Epithelial cell of proximal tubule (primary cell): ENCODE measurements around the gene KCP. TPM values are rescaled to one million over a fixed set of nuclear protein-coding genes. Genes with fewer than 3 reads are reported as not detected.

Experiments
- DNase-seq: peaks from one replicate; pipeline ENCODE4 v3.0.0-alpha.2; 2011; ENCODE audit warnings: low read depth
- H3K4me3 ChIP-seq: 2 replicates; pipeline ENCODE4 v1.5.1; 2011; ENCODE audit warnings: low read depth, mild to moderate bottlenecking, low read length
- total RNA-seq: library from RNA; depleted of rRNA; stranded (reverse); fragments of >200 nt; gene quantifications from 2 replicates; pipeline ENCODE4 v1.2.3, GENCODE V29; 2015
- TF ChIP-seq, protein P1 (sequence below): conservative IDR thresholded peaks from 2 replicates; pipeline ENCODE4 v1.5.1; 2012; ENCODE audit warnings: low read depth, mild to moderate bottlenecking, low read length

The KCP gene
- total RNA-seq, 1 donor from 2014 or later = 5.2 TPM

- TF ChIP-seq, protein P1, sequence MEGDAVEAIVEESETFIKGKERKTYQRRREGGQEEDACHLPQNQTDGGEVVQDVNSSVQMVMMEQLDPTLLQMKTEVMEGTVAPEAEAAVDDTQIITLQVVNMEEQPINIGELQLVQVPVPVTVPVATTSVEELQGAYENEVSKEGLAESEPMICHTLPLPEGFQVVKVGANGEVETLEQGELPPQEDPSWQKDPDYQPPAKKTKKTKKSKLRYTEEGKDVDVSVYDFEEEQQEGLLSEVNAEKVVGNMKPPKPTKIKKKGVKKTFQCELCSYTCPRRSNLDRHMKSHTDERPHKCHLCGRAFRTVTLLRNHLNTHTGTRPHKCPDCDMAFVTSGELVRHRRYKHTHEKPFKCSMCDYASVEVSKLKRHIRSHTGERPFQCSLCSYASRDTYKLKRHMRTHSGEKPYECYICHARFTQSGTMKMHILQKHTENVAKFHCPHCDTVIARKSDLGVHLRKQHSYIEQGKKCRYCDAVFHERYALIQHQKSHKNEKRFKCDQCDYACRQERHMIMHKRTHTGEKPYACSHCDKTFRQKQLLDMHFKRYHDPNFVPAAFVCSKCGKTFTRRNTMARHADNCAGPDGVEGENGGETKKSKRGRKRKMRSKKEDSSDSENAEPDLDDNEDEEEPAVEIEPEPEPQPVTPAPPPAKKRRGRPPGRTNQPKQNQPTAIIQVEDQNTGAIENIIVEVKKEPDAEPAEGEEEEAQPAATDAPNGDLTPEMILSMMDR = no peak
- no peak for DNase-seq
- H3K4me3 ChIP-seq = peak within 1 kb of the TSS; percentile 81
These were observed 27.4 kb upstream of the KCP start, which contains the start of gene IRF5 for GRCh38 chr7:128937647-128938543. TSS of gene IRF5 (plus strand) at chr7:128937927. CDS start at chr7:128942082, 4,155 bp downstream.

DNA sequence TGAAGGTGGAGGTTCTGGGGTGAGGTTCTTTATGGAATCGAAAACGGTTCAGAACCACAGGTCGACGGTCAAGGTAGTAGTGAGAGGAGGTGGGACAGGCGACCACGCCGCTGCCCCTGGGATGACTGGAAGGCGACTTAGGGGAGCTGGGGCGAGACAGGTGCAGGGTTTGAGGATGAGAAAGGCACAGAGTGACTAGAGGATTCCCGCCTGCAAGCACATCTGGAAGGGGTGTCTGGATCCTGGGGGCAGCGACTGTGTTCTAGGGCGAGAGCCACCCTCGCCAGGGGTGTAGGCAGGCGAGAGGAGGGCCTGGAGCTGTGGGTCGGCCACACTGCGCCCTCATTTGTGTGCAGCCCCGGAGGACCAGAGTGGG lies 26.8 kb upstream of the KCP start:
- peak overlapping the region; percentile 81 for H3K4me3 ChIP-seq
- TF ChIP-seq, protein P1 = no peak
- no peak for DNase-seq

GRCh38 chr7:128936798-128937197 lies 26.3 kb upstream of the KCP start:
- no peak overlapping the region for H3K4me3 ChIP-seq
- TF ChIP-seq, protein P1 = no peak
- no peak for DNase-seq

DNA sequence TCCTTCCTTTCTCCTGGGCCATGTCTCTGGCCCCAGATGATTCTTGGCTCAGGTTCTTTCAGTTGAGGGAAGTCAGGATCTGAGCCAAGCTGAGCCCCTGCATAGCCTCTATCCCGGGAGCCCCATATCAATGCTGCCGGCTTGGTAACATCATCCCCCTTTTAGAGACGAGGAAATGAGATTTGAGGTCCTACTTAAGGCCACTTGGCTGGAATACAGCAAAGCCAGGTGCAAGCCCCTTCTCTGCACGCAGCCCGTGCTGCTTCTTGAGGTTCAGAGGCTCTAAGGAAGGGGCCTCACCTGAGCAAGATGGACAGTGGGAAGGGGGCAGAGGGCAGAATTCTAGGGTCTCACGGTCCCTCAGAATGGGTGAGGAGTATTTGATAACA lies 24.8 kb upstream of the KCP start:
- no peak overlapping the region for H3K4me3 ChIP-seq
- DNase-seq = no peak
- TF ChIP-seq, protein P1 = no peak

- no peak overlapping the region for H3K4me3 ChIP-seq
- TF ChIP-seq, protein P1 = no peak
- DNase-seq = no peak
These were observed 24.1 kb upstream of the KCP start for GRCh38 chr7:128934361-128935341.

DNA sequence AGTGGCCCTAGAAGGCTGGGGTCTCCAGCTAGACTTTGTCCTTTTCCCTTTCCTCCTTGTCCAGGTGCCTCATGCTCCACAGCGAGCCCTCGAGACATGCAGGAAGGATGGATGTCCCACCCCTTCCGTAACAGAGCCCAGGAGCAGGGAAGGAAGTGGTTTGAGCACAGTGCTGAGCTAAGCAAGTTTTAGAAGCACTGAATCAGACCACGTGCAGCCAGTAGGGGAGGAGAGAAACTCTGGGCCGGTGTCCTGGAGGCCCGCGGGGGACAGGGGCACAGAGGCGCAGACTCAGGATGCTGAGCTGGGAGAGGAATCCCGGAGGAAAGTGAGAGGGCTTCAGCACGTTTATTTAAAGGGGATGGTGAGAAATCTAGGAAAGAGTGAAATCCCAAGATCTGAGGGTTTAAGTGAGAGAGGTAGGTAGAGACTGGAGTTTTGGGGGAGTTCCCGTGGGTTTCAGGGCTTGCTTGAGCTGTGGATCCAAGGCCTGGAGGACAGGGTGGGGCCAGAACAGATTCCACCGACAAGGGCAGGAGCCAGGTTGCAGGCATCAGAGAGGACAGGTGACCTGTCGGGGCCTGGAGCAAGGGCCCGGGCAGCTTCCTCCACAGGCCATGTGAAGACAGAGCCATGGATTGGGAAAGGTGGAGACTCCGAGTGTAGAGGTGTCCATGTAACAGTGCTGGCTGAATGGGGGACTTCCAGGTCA lies 22.8 kb upstream of the KCP start:
- TF ChIP-seq, protein P1 = no peak
- no peak for DNase-seq
- no peak overlapping the region for H3K4me3 ChIP-seq
